Measurements from ENCODE around the gene ADAM20. TPM values are rescaled to one million over a fixed set of nuclear protein-coding genes. Genes with fewer than 3 reads are reported as not detected.

ADAM20 gene
- 2.4 and 2.5 TPM in 2 replicates for total RNA-seq

DNA sequence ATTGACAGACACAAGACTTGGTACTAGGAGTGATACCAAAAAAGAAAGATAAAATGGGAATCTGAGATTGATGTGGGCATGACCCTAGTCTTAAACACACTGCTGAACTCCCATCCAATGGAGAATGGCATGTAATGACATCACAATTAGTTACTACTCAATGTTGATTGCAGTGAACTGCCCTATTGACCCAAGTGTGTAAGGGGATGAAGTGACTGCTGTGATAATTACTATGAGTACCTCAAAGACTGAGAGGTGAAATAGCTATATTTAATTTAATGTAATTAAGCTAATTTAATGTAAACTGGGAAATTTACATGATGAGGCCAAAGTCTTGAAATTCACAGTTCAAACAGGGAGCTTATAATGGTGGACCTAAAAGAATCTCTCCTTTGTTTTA lies at the start of gene ADAM20:
Gene ADAM20, minus strand, starts transcription at position 101 of the 400 bp plus-strand sequence. CDS start 10,247 bp downstream, outside the sequence.

Other genes with a start within 250 kb of the ADAM20 start
- 34.9 and 48.4 TPM in 2 replicates for gene COX16, start 175.3 kb downstream of the ADAM20 start, total RNA-seq
- 19.2 and 19.6 TPM in 2 replicates for gene SYNJ2BP, start 117.9 kb downstream of the ADAM20 start, total RNA-seq
- 0.30 and 0.37 TPM in 2 replicates for gene ADAM21, start 82.8 kb downstream of the ADAM20 start, total RNA-seq
- 33.9 and 37.3 TPM in 2 replicates for gene MED6, start 65.7 kb upstream of the ADAM20 start, total RNA-seq
- under 0.01 TPM in 2 replicates for gene TTC9, start 106.9 kb upstream of the ADAM20 start, total RNA-seq

All from smooth muscle cell of the umbilical artery (primary cell).